T-cell (primary cell): Measurements from ENCODE around the gene ANO9. TPM values are rescaled to one million over a fixed set of nuclear protein-coding genes. Genes with fewer than 3 reads are reported as not detected.

Experiments used
- ATAC-seq, 4 experiments: fragments of 200-7000 bp in 3 of 4; fragments of 150-1000 bp in 1 of 4; cut with Tn5 transposase; replicated peaks in 1 of 4; 1 replicate in 3 of 4; 2 replicates in 1 of 4; pipeline ENCODE4 v1.10.0; 2021; ENCODE audit warnings: moderate library complexity in 3 of 4, mild to moderate bottlenecking in 2 of 4, moderate number of reproducible peaks in 1 of 4
- CTCF ChIA-PET, 2 donors: fragments of 300-600 bp; sonication (Branson Sonifier 250); formaldehyde crosslinking; loops; one replicate each; lab custom pipeline; 2022; ENCODE audit warnings: antibody characterized with exemption in 2 of 2; lab: Charles Lee
- POLR2A ChIA-PET, 2 donors: fragments of 300-600 bp; sonication (Branson Sonifier 250); formaldehyde crosslinking; loops; one replicate each; lab custom pipeline; 2022; ENCODE audit warnings: antibody characterized with exemption in 2 of 2; lab: Charles Lee
- DNase-seq, 35 experiments: peaks; one replicate each; pipeline versions ENCODE4 v3.0.0 to v3.0.0-alpha.2; 2013 to 2023
- H3K27ac ChIP-seq: one replicate; pipeline ENCODE4 v1.5.1; 2013; ENCODE audit warnings: low read length
- H3K27me3 ChIP-seq, 2 experiments: replicated peaks in 1 of 2; 1 replicate in 1 of 2; 2 replicates in 1 of 2; pipeline versions ENCODE4 v1.6.1 to v1.7.0; 2013; ENCODE audit warnings: low read length in 1 of 2, mixed read lengths in 1 of 2; ENCODE audit not compliant: control insufficient read depth in 2 of 2, insufficient read depth in 2 of 2; ENCODE audit errors: extremely low read depth in 1 of 2
- H3K36me3 ChIP-seq, 2 donors: 1 replicate in 1 of 2; 2 replicates in 1 of 2; pipeline versions ENCODE4 v1.6.1 to v1.7.0; 2013; ENCODE audit warnings: low read length in 1 of 2; ENCODE audit not compliant: control insufficient read depth in 2 of 2, insufficient read depth in 1 of 2; ENCODE audit errors: extremely low read depth in 1 of 2
- H3K4me1 ChIP-seq, 2 experiments: 1 replicate in 1 of 2; 2 replicates in 1 of 2; pipeline versions ENCODE4 v1.6.1 to v1.7.0; 2013; ENCODE audit warnings: low read length in 2 of 2, mixed read lengths in 1 of 2; ENCODE audit not compliant: insufficient read depth in 2 of 2, control insufficient read depth in 1 of 2; ENCODE audit errors: extremely low read depth in 1 of 2
- H3K4me3 ChIP-seq, 2 donors: 1 replicate in 1 of 2; 2 replicates in 1 of 2; pipeline versions ENCODE4 v1.5.1 to v1.7.0; 2013; ENCODE audit warnings: mild to moderate bottlenecking in 2 of 2, low read length in 1 of 2, moderate library complexity in 1 of 2; ENCODE audit not compliant: control insufficient read depth in 1 of 2; ENCODE audit errors: extremely low read depth in 1 of 2
- H3K9me3 ChIP-seq: 2 replicates; pipeline ENCODE4 v1.7.0; 2013
- H3K27ac Mint-ChIP-seq, 2 donors: one replicate each; pipeline ENCODE4 v1.8.0; 2020 to 2021; ENCODE audit warnings: mild to moderate bottlenecking in 2 of 2, mixed read lengths in 2 of 2
- H3K27me3 Mint-ChIP-seq, 2 donors: one replicate each; pipeline ENCODE4 v1.8.0; 2021 to 2022; ENCODE audit warnings: mixed read lengths in 2 of 2
- H3K36me3 Mint-ChIP-seq: one replicate; pipeline ENCODE4 v1.8.0; 2021; ENCODE audit warnings: mixed read lengths
- H3K4me1 Mint-ChIP-seq, 3 donors: one replicate each; pipeline ENCODE4 v1.8.0; 2020 to 2022; ENCODE audit warnings: mixed read lengths in 3 of 3, mild to moderate bottlenecking in 1 of 3
- H3K4me3 Mint-ChIP-seq, 3 donors: one replicate each; pipeline ENCODE4 v1.8.0; 2020 to 2022; ENCODE audit warnings: mild to moderate bottlenecking in 3 of 3, mixed read lengths in 3 of 3, moderate library complexity in 3 of 3
- H3K9me3 Mint-ChIP-seq, 3 donors: one replicate each; pipeline ENCODE4 v1.8.0; 2020 to 2022; ENCODE audit warnings: mixed read lengths in 3 of 3
- WGBS: methylation state at CpG from one replicate; pipeline ENCODE4 v1.1.5; 2013; ENCODE audit warnings: missing lambda C conversion rate; ENCODE audit not compliant: insufficient coverage; 5-methylcytosine and 5-hydroxymethylcytosine counted together
- total RNA-seq, 35 experiments: library from RNA in 6 of 35; stranded (reverse) in 6 of 35; fragments of 120-200 nt in 1 of 35; gene quantifications; one replicate each; pipeline versions ENCODE4 v1.2.1 to v1.2.4 and lab custom pipeline; 2013 to 2026

ANO9 gene
- total RNA-seq, 5 donors from 2014 or later (not counting 1 experiment from before 2014, with no cell fraction given), result 103 to 128 (median 120) TPM

DNA sequence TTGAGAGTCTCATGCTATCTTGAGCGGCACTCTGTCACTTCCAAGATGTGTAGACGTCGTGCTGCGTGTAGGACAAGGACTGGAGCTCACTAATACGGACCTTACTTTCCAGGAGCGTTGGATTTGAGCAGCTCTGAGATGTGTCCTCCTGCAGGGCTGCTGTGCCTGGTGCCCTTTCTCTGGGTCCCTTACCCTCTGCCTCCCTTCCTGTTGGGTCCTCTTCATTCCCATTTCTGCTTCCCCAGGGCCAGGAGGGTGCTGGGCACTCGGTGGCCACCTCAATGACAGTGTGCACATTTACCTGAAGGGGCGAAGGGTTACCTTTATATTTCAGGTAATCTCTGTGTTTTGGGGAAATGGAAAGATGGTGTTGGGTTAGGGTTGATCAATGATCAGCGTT is 12.2 kb upstream of the ANO9 start:
- Mint-ChIP-seq H3K4me3 (no peak overlapping the region), H3K36me3 (peaks cover 12% of the 10 kb centered on the region), H3K27ac (peak overlapping the region in 1 of 2 donors; percentile 32), H3K4me1 (peaks cover 41 to 45% (median 44%) of the 10 kb centered on the region in 3 donors), H3K27me3 (no peaks in the 10 kb centered on the region), H3K9me3 (no peaks in the 10 kb centered on the region)
- DNase-seq, result no peak
- CTCF ChIA-PET, result interaction anchor here in 1 of 2 donors (0.6 kb wide), 1 partner anchor 17 kb away, joined by 4 read pairs; no protein-coding TSS in a partner anchor
- no peak overlapping the region for H3K4me3 ChIP-seq
- H3K36me3 ChIP-seq, result peaks cover 7 to 15% of the 10 kb centered on the region in 2 donors
- POLR2A ChIA-PET, result no interaction called here
- ATAC-seq, result no peak
- no peaks in the 10 kb centered on the region for H3K9me3 ChIP-seq
- H3K4me1 ChIP-seq, result peaks cover 11 to 50% of the 10 kb centered on the region in 2 experiments
- H3K27me3 ChIP-seq, result no peaks in the 10 kb centered on the region
- 93% methylated on average over 8 of the region's 9 CpGs for whole genome bisulfite sequencing
- H3K27ac ChIP-seq, result no peak overlapping the region

DNA sequence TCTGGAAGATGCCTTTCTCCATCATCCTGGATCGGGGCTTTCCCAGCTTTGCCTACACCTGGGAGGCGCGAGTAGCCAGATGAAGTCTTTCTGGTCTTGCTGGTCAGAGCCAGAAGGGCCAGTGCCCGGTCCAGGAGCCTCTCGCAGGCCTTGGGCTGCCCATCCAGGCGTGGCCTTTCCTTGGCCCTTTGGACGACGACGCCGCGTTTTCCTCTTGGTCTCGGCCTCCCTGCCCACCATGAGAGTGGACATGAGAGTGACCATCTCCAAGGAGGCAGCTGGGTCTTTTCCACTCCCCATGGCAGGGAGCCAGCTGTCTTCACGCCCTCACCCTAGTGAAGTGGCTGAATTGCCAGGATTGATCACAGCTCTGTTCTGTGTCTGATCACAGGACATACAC is 11.8 kb upstream of the ANO9 start:
- 95% methylated on average over 8 of the region's 13 CpGs for WGBS
- Histone ChIP-seq H3K27me3 (no peaks in the 10 kb centered on the region), H3K9me3 (no peaks in the 10 kb centered on the region), H3K4me3 (no peak overlapping the region), H3K36me3 (peaks cover 7 to 15% of the 10 kb centered on the region in 2 donors), H3K27ac (no peak overlapping the region), H3K4me1 (peaks cover 13 to 55% of the 10 kb centered on the region in 2 experiments)
- CTCF ChIA-PET, result no interaction called here
- ATAC-seq (no peak), DNase-seq (no peak)
- Mint-ChIP-seq H3K4me1 (peaks cover 43 to 48% (median 44%) of the 10 kb centered on the region in 3 donors), H3K27me3 (no peaks in the 10 kb centered on the region), H3K4me3 (no peak overlapping the region), H3K9me3 (no peaks in the 10 kb centered on the region), H3K27ac (no peak overlapping the region), H3K36me3 (peaks cover 12% of the 10 kb centered on the region)
- POLR2A ChIA-PET, result no interaction called here

DNA sequence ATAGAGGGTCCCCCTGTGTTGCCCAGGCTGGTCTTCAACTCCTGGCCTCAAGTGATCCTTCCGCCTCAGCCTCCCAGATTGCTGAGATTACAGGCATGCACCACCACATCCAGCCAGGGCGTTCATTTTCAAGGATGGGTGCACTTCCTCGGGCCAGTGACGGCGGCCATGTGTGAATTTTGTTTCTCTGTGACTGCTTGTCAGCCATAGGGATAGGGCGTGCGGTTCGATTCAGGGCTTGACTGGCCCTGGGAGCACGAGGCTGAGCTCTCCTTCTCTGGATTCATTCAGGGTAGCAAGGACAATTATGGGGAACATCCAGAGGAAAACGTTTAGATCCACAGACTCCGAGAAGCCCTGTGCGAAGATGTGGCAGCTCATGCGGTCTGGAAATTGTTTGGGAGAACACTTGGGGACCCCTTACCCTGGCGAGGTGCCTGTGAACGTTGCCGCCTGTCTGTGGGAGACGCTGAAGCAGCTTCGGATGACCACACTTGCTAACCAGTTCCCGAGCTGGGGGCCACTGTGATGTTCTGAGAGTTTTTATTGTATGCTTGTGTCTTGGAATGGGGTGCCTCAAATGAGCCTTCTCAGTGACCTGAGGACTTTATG is 11.2 kb upstream of the ANO9 start:
- 96% methylated on average over 19 of the region's 19 CpGs for WGBS

DNA sequence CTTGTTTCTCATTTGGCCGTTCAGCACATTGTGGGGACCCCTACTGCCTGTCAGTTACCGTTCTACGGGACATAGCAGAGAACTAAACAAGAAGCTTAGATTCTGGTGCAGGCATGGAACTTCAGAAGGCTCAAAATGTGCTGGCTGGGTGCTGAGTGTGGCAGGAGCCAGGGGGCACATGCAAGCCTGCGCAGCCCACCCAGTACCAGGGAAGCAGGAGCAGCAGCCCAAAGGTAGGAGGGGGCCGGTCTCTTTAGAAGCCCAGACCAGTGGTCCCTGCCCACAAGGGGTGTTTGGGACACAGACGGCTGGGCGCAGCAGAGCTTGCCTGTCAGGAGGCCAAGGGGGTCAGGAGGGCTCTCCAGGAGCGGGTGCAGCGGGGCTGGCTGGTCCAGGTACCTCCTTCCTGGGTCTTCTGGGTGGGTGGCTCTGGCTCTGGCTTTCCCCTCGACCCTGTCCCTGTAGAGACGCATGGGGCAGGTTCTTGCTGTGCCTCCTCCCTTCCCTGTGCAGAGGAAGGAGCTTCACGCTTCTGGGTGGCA is 10.5 kb upstream of the ANO9 start:
- H3K4me1 ChIP-seq, result peaks cover 15 to 60% of the 10 kb centered on the region in 2 experiments
- no peak overlapping the region for H3K4me3 ChIP-seq
- H3K27me3 ChIP-seq, result no peaks in the 10 kb centered on the region
- POLR2A ChIA-PET, result no interaction called here
- no peaks in the 10 kb centered on the region for H3K27me3 Mint-ChIP-seq
- H3K36me3 ChIP-seq, result peaks cover 7 to 15% of the 10 kb centered on the region in 2 donors
- no peak overlapping the region for H3K27ac ChIP-seq
- peaks cover 37 to 44% (median 39%) of the 10 kb centered on the region in 3 donors for H3K4me1 Mint-ChIP-seq
- CTCF ChIA-PET, result no interaction called here
- no peak for ATAC-seq
- no peak overlapping the region for H3K27ac Mint-ChIP-seq
- H3K4me3 Mint-ChIP-seq, result peak overlapping the region in 1 of 3 donors; percentile 84
- H3K9me3 ChIP-seq, result no peaks in the 10 kb centered on the region
- DNase-seq, result no peak
- H3K9me3 Mint-ChIP-seq, result no peaks in the 10 kb centered on the region
- H3K36me3 Mint-ChIP-seq, result peaks cover 12% of the 10 kb centered on the region
- 99% methylated on average over 9 of the region's 12 CpGs for WGBS

More for the DNA sequence above, 11.2 kb upstream of the ANO9 start:
- peak overlapping the region in 1 of 2 donors; percentile 52 for H3K27ac Mint-ChIP-seq
- H3K9me3 Mint-ChIP-seq, result no peaks in the 10 kb centered on the region
- Histone ChIP-seq H3K36me3 (peaks cover 7 to 15% of the 10 kb centered on the region in 2 donors), H3K4me3 (no peak overlapping the region), H3K27ac (no peak overlapping the region), H3K27me3 (no peaks in the 10 kb centered on the region), H3K4me1 (peaks cover 17 to 61% of the 10 kb centered on the region in 2 experiments), H3K9me3 (no peaks in the 10 kb centered on the region)
- H3K27me3 Mint-ChIP-seq, result no peaks in the 10 kb centered on the region
- H3K36me3 Mint-ChIP-seq, result peaks cover 12% of the 10 kb centered on the region
- H3K4me3 Mint-ChIP-seq, result no peak overlapping the region
- ATAC-seq (no peak), DNase-seq (no peak)
- H3K4me1 Mint-ChIP-seq, result peaks cover 44 to 51% (median 46%) of the 10 kb centered on the region in 3 donors
- ChIA-PET CTCF (no interaction called here), POLR2A (no interaction called here)

DNA sequence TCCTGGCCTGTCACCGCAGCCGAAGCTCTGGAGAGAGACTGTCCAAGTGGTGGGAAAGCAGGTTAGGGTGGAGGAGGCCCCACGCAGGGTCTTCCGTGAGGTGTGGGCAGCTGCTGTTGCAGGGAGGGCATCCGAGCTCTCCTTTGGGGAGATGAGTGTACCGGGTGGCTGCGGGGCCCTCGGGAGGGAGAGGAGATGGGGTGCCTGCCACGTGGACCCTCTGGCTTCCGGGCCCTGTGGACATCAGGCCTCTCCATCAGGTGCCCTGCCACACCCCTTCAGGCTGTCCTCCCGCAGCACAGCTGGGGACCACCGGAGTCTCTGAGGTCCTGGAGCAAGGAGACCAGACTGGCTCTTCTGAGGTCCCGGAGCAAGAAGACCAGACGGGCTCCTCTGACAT is 9.9 kb upstream of the ANO9 start:
- 98% methylated on average over 11 of the region's 14 CpGs for WGBS
- no peak overlapping the region for H3K4me3 ChIP-seq
- ChIA-PET CTCF (interaction anchor here in 1 of 2 donors (4.1 kb wide), 1 partner anchor 45 kb away, joined by 38 read pairs; no protein-coding TSS in a partner anchor), POLR2A (no interaction called here)
- peaks cover 7 to 15% of the 10 kb centered on the region in 2 donors for H3K36me3 ChIP-seq
- DNase-seq (no peak), ATAC-seq (no peak)
- no peaks in the 10 kb centered on the region for H3K9me3 Mint-ChIP-seq
- H3K9me3 ChIP-seq, result no peaks in the 10 kb centered on the region
- peaks cover 12% of the 10 kb centered on the region for H3K36me3 Mint-ChIP-seq
- peaks cover 32 to 38% (median 33%) of the 10 kb centered on the region in 3 donors for H3K4me1 Mint-ChIP-seq
- no peaks in the 10 kb centered on the region for H3K27me3 ChIP-seq
- H3K4me3 Mint-ChIP-seq, result peak overlapping the region; percentile 84 to 92 (median 92)
- no peaks in the 10 kb centered on the region for H3K27me3 Mint-ChIP-seq
- no peak overlapping the region for H3K27ac ChIP-seq
- peaks cover 12 to 55% of the 10 kb centered on the region in 2 experiments for H3K4me1 ChIP-seq
- peak overlapping the region in 1 of 2 donors; percentile 88 for H3K27ac Mint-ChIP-seq

DNA sequence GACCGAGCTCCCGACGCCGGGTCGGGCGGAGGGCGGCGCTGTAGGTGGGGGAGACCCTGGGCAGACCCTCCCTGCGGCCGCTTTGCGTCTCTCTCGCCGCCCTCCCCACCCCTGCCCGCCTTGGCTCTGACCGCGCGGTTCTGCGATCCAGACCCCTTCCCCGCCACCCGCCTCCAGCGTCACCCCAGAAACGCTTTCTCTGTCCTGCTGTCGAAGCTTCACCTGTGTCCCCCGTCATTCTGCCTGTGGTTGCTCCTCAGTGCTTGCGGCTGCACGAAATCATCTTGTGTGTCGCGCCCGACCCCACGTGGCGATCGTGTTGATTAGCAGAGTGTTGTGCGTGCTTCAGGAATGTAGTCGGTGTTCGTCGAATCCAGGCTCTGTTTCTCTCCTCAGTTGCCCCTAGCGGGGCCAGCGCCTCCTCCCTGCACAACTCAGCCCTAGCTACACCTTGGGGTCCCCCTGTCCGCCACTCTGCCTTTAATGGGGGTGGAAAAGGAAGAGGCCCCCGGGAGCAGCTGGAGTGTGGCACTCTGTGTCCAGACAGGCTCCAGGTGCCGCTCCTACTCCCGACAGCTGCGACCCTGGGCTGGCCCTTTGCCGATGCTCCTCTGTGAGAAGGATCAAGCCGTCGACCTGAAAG is 9.1 kb upstream of the ANO9 start:
- ChIA-PET POLR2A (no interaction called here), CTCF (interaction anchor here (0.6 to 4.1 kb wide), 6 partner anchors 44 to 200 kb away, joined by 3 to 38 read pairs (median 5); no protein-coding TSS in a partner anchor)
- H3K4me3 Mint-ChIP-seq, result peak overlapping the region; percentile 84 to 92 (median 92)
- DNase-seq, result peak; percentile 56 to 92 (median 82)
- Histone ChIP-seq H3K27me3 (no peaks in the 10 kb centered on the region), H3K27ac (peak overlapping the region; percentile 57), H3K36me3 (peaks cover 7 to 15% of the 10 kb centered on the region in 2 donors), H3K4me1 (peaks cover 12 to 47% of the 10 kb centered on the region in 2 experiments), H3K9me3 (no peaks in the 10 kb centered on the region), H3K4me3 (peak overlapping the region; percentile 58 to 78)
- H3K36me3 Mint-ChIP-seq, result peaks cover 8% of the 10 kb centered on the region
- no peaks in the 10 kb centered on the region for H3K9me3 Mint-ChIP-seq
- WGBS, result 13% methylated on average over 31 of the region's 46 CpGs
- no peaks in the 10 kb centered on the region for H3K27me3 Mint-ChIP-seq
- ATAC-seq, result peak; percentile 56 to 62 (median 60)
- H3K27ac Mint-ChIP-seq, result peak overlapping the region; percentile 88 to 92
- peaks cover 24 to 30% (median 27%) of the 10 kb centered on the region in 3 donors for H3K4me1 Mint-ChIP-seq
